ENCODE data around the gene ATG16L2.
A peak's percentile ranks its signal among the peaks of the same experiment; 100 is the strongest.
"Not testable (repeated sequence)": the region's sequence is repeated elsewhere in the genome, so short reads cannot be mapped to it uniquely, and the experiment has no call there.

Gene ATG16L2

DNA sequence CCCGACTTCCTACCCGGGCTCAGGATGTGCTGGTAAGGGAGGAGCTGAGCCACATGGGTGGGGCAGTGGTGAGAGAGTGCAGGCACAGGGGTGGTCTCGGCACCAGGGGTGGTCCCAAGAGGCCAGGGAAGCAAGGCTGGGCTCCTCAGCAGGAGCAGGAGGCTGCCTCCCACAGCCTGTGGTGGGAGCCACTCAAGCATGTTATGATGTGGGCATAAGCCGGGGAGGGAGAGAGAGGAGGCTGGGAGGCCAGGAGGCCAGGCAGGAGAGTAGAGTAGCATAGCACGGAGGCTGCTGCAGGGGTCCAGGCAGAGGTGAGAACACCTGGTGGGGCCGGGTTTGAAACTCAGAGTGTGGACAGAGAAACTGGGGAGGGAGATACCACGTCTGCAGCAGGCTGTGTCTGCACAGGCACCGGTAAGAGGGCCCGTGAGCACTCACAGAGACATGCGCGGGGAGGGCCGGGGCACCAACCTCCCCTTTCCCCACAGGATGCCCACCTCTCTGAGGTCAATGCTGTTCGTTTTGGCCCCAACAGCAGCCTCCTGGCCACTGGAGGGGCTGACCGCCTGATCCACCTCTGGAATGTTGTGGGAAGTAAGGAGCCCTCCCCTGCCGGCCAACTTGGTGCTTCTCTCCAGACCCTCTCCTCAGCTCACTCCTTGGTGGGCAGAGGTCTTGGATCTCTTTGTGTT, 10.7 kb downstream of the ATG16L2 start:
- DNase-seq (ENCODE audit: low read depth, low spot score): no peak

DNA sequence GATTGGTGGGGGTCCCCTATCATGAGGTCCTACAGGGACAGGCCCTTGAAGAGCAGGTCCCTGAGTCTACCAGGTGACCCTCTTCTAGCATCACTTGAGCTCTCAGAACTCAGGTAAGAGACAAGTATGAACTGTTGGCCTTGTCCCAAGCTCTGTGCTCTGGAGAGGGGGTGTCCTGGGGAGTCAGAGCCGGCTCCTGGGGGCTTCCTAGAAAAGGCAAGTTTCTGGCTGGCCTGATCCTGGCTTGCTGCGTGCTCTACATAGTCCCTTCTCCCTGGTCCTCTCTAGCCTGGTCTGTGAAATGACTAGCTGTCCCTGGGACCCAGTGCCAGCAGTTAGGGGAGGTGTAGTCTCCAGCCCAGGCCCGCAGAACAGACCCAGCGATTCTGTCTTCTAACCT, 11.4 kb downstream of the ATG16L2 start:
- DNase-seq (ENCODE audit: low read depth, low spot score): no peak

DNA sequence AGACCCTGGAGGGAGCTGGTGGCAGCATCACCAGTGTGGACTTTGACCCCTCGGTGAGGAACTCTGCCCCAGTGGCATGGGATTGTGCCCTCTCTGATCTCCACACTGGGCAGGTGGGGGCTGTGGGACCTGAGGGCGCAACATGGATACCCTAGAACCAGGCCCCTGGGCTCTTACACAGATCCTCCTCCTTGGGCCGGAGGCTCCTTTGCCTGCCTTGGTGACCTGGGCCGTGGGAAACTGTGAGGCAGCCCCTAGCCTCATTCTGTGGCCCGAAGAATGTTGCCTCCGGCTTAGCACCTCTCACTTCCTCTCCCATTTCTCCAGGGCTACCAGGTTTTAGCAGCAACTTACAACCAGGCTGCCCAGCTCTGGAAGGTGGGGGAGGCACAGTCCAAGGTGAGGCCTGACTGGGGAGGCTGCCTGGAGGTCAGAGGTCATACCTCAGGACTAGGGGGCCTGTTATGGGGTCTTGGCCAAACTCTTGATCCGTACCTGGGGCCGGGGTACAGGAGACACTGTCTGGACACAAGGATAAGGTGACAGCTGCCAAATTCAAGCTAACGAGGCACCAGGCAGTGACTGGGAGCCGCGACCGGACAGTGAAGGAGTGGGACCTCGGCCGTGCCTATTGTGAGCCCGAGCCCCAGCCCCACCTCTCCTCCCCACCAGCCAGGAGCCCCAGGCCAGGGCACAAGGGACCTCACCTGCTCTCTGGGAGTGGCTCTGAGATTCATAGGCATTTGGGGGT, 12.2 kb downstream of the ATG16L2 start:
- no peak for DNase-seq (ENCODE audit: low read depth, low spot score)

DNA sequence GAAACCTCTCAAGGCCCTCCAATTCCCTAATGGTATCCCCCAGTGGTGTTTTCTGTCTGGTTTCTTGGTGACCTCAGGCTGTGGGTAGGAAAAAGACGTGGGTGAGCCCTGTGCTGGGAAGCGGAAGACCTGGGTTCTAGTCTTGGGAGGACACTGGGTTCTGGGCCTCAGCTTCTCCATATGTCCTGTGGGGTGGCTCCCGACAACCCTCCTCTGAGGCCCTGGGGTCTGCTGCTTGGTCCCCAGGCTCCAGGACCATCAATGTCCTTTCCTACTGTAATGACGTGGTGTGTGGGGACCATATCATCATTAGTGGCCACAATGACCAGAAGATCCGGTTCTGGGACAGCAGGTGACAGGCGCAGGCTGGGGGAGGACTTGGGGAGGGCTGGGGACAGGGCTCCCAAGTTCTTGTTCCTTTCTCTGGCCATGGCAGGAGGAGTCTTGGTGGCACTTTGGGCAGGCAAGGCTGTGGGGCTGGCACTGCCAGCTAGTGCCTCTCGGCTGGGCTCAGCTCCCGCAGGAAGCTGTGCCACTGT, 12.8 kb downstream of the ATG16L2 start:
- DNase-seq (ENCODE audit: low read depth, low spot score): no peak

DNA sequence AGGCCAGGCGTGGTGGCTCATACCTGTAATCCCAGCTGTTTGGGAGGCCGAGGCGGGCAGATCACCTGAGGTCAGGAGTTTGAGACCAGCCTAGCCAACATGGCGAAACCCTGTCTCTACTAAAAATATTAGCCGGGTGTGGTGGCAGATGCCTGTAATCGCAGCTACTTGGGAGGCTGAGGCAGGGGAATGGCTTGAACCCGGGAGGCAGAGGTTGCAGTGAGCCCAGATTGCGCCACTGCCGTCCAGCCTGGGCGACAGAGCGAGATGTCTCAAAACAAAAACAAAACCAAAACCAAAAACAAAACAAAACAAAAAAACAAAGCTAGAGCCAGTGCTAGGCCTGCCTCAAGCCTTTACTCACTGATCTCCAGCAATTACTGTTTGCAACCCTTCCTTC, 13.4 kb downstream of the ATG16L2 start:
- DNase-seq (ENCODE audit: low read depth, low spot score): not testable (repeated sequence)

DNA sequence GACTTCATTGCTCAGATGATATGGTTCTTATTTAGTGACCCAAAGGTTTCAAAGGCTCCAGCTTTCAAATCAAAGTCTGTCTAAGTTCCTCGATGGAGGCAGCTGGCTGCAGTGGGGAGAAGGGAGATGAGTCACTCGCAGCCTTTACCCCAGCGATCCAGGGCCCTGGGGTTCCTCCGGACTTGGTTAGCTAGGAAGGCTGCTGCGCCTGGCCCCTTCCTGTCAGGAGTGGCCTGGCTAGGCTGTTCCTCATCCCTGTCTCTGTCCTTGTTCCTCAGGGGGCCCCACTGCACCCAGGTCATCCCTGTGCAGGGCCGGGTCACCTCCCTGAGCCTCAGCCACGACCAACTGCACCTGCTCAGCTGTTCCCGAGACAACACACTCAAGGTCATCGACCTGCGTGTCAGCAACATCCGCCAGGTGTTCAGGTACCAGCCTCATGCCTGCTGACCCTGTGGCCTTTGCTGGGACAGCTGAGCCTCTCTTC, 13.9 kb downstream of the ATG16L2 start:
- DNase-seq (ENCODE audit: low read depth, low spot score): no peak

DNA sequence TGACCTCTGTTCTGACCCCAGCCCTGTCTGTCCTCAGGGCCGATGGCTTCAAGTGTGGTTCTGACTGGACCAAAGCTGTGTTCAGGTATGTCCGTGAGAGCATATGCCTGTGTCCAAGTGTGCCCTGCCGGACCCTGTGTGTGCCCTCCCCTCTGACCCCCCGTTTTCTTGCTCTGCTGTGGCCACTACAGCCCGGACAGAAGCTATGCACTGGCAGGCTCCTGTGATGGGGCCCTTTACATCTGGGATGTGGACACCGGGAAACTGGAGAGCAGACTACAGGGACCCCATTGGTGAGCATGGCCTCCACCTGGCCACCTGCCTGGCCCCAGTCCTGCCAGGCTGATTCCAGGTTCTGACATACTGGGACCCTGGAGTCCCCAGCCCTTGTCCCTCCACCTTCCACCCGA, 14.5 kb downstream of the ATG16L2 start:
- no peak for DNase-seq (ENCODE audit: low read depth, low spot score)

DNA sequence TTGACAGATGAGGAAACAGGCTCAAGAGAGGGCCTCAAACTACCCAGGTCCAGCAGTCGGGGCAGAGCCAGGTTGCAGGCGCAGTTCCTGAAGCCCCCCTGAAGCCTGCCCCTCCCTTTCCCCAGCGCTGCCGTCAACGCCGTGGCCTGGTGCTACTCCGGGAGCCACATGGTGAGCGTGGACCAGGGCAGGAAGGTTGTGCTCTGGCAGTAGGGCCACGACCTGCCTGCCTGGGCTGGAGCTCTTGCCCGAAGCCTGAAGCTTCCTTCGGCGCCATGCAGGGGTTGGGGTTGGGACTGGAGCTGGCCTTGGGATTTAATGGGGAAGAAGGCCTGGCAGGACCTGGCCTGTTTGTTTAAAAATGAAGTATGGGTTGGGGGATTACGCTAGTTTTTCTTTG, 15.0 kb downstream of the ATG16L2 start:
- no peak for DNase-seq (ENCODE audit: low read depth, low spot score)

DNA sequence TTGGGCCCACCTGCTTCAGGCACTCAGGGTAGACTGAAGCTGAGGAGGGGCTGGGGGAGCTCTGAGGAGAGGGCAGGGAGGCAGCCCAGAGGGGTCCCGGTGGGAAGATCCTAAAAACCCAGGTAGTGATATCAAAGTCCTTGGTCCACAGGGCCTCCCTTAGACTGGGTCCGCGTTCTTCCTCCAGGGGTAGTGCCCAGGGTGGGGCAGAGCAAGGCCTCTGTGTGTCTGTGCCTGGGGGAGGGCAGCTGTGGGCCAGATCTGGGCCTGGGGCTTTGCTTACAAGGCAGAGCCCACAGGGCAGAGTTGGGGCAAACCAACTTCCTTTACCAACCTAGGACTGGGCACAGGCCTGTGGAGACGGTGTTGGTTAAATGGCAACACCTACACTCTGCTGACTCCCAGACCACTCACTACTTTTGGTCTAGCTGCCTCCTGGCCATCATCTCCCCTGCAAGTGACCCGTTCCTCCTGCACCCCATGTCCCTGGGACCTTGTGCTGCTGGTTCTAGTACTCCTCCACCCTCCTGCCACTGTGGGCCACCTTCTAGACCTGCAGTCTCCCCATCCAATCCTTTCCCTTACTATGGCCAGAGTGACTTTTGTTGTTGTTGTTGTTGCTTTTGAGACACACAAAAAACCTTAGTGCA, 15.8 kb downstream of the ATG16L2 start:
- no peak for DNase-seq (ENCODE audit: low read depth, low spot score)

DNA sequence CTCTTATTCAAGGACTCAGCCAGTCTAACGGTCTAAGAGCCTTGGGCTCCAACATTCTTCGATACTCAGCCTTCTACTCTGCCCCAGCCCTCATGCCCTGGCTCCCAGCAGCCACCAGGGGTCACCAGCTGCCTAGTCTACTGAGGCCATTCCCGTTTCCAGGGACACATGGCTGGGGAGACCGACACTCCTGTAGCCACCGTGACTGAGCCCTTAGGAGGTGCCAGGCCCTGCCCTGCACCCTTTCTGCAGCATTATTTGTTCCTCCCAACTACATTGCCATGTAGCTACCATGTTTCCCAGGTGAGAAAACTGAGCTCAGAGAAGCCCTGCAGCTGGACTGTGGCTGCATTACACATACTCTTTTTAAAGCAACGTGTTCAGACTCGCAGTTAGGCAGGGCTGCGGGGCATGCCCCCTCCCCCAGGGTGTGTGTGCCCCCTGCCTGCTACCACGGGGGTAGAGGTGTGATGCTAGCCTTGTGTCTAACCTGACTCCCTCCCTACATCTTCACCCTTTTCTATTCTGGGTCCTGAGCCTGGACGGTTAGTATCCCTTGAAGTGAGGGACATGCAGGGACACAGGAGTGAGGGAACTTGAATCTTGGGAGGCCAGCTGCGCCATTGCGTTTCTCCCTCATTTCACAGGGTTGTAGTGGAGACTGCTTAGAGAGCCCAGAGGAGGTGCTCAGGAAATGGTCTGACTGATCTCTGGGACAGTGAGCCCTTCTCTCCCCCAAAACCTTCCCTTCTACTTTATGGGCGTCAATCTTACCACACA, 17.5 kb downstream of the ATG16L2 start:
- DNase-seq (ENCODE audit: low read depth, low spot score): peak; percentile 92

DNA sequence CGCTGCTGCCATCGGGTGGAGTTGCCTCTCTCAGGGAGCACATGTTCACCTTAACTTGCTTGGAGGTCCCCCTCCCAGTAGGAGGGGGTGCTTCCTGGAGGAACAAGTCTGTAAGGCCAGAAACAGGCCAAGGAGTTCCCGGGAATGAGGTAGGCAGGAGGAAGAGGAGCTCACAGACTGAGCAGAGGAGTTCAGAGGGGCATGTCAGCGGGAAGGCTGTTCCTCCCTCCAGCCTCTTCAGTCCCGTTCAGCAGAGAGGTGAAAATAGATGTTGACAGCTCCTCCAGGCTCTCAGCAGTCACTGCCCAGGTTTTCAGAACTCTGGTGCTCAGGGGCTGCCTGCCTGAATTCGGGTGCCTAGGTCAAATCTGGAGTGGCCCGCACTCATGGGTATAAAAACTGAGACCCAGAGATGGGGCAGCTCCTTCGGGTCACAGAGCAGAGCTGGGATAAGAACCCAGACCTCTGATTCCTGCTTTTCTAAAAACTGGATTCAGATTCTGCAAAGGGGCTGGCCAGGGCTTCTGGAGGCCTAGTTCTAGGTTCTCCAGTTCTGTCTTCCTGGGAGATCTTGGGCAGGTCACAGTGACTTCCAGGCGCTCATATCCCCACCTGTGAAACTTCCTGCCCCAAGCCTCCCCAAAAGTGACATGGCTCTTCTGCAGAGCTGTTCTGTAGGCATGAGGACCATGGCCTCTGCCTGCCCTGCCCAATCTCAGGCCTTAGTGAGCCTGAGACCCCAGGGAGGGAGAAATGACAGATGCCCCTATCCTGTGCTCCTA, 18.3 kb downstream of the ATG16L2 start:
- no peak for DNase-seq (ENCODE audit: low read depth, low spot score)

DNA sequence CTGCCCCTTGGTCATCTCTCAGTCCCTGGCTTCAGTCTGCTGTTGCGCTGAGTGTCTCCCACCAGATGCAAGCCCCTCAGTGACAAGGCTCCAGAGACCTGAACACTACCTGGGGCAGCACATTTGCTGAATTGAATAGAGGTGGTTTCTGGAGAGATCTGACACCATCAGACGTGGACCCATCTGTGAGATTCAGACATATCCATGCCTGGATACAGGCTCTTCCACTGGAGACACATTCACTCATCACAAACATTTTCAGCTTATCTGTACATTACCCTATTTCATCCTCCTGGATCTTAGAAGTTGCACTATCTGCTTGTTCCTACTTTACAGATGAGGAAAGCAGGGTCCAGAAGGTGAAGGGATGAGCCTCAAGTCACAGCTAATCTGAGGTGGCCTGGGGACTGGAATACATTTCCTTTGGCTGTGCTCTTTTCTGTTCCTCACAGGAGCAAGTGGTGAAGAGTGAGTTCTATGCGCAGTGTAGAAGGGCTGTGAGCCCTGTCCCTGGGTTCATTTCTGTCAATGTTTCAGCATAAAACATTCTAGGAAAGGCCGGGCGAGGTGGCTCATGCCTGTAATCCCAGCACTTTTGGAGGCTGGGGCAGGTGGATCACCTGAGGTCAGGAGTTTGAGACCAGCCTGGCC, 19.0 kb downstream of the ATG16L2 start:
- no peak for DNase-seq (ENCODE audit: low read depth, low spot score)

DNA sequence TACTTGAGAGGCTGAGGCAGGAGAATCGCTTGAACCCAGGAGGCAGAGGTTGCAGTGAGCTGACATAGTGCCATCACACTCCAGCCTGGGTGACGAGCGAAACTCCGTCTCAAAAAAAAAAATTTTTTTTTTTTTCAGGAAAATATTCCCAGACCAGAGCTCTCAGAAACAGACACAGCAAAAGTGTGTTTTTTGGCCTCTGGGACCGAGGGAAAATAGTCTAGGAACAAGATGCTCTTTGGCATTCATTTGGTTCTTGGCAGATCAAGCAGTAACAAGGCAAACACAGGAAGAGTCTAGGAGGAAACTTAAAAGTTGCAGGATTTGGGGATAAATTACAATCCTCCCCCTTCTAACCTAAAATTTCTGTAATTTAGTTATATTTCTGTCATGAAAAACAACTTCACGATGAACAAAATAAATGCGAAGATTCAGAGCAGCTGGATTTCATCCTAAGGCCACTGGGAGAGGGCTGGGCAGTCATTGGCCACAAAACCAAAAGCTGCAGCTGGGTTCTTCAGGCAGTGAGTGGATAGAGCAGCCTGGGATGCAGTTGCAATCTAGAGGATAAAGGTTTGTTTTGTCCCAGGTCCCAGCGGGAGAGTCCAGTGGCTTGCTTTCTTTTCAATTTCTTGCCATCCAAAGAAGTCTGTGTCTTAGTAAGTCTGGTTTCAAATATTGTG, 19.7 kb downstream of the ATG16L2 start:
- DNase-seq (ENCODE audit: low read depth, low spot score): no peak

DNA sequence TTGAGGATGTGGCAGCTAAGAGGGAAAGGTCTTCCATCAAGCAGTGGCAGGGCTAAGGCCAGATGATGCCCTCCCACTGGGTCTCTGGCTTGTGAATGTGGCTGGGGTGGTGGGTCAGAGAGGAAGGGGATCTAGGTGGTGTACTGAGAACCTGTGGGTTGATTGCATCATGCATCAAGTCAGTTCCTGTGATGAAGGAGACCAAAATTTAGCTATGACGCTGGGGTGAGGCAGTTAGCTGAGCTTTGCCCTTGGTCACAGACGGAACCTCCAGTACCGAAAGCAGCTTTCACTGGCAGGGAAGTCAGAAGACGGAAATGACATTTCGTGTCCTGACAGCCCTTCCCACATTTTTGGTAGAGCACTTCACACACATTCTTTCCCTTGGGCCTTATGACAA, 20.7 kb downstream of the ATG16L2 start:
- DNase-seq (ENCODE audit: low read depth, low spot score): no peak

DNA sequence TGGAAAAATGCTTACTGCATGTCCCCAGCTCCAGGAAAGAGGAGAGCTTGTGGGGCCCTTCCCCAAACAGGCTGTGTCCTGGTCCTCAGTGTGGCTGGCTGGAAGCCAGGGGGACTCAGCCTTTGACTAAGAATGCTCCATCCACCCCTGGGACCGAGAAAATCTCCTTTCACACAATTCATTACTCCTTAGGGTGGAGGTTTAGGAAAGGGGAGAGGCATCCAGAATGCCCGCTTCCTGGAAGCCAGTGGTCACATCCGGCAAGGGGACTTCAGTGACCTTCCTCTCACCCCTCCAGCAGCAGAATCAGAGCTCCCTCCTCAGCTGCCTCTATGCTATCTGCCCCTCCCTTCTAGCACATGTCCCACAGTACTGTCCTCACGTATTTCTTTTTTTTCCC, 21.9 kb downstream of the ATG16L2 start:
- no peak for DNase-seq (ENCODE audit: low read depth, low spot score)

DNA sequence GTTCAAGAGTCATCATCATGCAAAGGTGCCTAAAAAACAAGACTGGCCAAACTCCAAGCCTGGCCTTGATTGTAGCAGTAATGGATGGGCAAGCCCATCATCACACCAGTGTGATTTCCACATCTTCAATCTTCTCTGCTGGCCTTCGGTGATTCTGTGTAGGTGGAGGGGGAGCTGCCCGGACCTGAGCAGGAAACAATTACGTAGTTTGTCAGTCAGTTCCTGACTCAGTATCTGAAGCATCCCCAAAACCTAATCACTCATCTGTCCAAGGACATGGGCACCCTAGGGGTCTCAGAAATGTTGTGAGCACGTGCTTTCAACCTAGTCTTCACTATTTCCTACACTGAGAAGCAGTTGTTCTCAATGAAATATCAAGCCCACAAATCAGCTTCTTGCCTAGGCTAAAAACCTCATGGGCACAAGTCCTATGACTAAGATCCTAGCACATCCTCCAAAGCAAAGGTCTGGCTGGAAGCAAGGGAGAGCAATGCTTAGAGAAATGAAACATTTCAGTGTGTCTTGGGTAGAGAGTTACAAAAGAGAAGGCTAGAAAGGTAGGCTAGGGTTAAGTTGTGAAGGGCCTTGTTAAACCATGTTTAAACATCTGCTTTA, 24.6 kb downstream of the ATG16L2 start:
- DNase-seq (ENCODE audit: low read depth, low spot score): no peak

DNA sequence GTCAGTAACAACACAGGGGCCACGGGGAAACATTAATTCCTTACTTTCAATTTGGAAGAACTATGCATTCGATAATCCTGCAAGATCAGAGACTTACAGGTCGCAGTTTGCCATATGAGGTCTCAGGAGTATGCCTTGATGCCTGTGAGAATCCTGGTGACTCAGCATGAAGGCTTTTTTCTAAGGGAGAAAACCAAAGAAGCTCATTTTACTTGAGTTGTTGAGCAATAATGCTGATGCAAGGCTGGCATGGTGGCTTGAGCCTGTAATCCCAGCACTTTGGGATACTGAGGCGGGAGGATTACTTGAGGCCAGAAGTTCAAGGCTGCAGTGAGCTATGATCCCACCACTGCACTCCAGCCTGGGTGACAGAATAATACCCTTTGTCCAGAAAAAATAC, 26.6 kb downstream of the ATG16L2 start:
- DNase-seq (ENCODE audit: low read depth, low spot score): no peak

DNA sequence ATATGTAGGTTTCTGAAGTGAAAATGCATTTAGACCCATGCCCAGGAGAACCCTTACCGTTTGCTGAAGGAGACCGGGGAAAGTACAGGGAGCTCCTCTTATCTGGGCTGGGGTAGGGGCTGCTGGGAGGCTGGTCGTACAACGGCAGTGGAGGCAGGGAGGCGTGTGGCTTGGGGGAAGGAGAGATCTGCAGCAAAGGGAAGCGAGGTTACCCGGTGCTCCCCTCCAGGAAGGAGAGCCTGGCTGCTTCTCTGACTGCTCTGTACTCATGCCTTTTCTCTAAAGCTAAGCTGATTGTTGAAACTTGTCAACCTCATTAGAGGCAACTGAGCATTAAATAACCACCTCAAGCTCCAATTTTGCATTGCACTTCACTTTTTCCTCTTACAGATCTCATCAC, 27.2 kb downstream of the ATG16L2 start:
- no peak for DNase-seq (ENCODE audit: low read depth, low spot score)

DNA sequence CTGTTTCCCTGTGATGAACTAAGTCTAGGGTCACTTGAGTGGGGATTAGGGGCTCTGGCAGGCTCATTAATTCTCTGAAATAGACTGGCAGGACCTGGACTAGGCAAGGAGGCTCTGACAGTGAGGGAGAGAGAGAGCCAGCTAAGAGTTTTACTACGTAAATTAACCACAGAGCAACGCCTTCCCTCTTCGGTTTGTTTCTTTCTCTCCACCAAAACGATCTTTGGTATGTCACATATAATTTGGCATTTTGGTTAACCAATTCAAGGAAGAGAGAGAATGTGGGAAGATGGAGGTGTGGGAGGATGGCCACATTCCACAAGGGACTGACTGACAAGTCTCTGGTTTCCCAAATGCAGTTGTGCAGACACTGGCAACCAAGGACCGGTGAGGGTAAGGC, 27.9 kb downstream of the ATG16L2 start:
- DNase-seq (ENCODE audit: low read depth, low spot score): no peak
